VCaP (cell line): ENCODE results near the gene CIC.

Experiments used
- H3K27ac ChIP-seq: fragments of 450-650 bp; 2 replicates; pipeline ENCODE4 v1.5.1; 2017
- TF ChIP-seq, protein P1 (sequence below): fragments of 450-650 bp; conservative IDR thresholded peaks from 2 replicates; pipeline ENCODE4 v1.5.1; 2017; ENCODE audit warnings: mild to moderate bottlenecking, moderate library complexity

CIC gene

DNA sequence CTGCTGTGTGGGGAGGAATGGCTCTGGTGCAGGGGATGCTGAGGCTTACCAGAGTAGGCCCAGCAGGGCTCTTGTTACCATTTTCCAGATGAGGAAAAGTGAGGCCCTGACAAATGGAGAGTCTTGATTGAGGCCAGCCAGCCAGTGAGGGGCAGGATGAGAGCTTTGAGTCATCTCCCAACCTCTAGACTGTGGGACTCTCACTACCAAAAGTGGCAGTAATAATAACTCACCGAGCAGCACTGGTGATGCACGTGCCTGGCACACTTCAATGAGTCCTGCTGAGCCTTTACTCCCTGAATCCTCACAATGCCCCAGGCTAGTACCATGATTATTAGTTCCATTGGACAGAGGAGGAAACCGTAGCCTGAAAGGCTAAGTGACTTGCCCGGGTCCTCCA lies 7.8 kb downstream of the CIC start:
- TF ChIP-seq, protein P1, sequence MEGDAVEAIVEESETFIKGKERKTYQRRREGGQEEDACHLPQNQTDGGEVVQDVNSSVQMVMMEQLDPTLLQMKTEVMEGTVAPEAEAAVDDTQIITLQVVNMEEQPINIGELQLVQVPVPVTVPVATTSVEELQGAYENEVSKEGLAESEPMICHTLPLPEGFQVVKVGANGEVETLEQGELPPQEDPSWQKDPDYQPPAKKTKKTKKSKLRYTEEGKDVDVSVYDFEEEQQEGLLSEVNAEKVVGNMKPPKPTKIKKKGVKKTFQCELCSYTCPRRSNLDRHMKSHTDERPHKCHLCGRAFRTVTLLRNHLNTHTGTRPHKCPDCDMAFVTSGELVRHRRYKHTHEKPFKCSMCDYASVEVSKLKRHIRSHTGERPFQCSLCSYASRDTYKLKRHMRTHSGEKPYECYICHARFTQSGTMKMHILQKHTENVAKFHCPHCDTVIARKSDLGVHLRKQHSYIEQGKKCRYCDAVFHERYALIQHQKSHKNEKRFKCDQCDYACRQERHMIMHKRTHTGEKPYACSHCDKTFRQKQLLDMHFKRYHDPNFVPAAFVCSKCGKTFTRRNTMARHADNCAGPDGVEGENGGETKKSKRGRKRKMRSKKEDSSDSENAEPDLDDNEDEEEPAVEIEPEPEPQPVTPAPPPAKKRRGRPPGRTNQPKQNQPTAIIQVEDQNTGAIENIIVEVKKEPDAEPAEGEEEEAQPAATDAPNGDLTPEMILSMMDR: no peak
- H3K27ac ChIP-seq: no peak overlapping the region

DNA sequence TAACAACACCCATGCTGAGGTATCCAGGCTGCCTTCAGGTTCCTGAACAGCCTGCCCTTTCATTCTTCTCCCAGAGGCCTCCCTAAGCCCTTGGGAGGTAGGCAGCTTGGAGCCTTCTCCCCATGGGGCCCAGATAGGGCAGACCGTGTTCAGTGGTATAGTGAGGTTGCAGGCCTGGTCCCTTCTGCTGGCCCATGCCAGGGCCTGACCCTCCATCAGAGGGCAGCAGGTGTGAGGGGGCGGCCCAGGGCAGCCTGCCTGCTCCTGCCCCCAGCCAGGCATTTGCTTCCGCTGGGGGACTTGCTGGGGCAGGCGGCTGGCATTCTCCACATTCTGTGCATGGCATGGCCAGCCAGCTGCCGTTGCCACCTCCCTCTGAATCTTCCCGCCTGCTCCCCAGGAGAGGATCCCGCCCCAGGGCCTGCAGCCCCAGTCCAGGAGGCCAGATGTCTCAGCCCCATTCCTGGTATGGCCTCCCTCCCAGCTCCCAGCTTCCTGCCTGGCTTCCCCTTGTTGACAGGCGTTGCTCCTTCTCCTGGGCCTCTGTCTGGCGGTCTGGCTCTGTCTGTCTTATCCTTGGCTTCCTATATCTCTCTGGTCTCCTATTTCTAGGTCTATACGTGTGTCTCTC lies 8.9 kb downstream of the CIC start:
- H3K27ac ChIP-seq: no peak overlapping the region; the same call in 1 of the 2 replicates
- TF ChIP-seq, protein P1: no peak

DNA sequence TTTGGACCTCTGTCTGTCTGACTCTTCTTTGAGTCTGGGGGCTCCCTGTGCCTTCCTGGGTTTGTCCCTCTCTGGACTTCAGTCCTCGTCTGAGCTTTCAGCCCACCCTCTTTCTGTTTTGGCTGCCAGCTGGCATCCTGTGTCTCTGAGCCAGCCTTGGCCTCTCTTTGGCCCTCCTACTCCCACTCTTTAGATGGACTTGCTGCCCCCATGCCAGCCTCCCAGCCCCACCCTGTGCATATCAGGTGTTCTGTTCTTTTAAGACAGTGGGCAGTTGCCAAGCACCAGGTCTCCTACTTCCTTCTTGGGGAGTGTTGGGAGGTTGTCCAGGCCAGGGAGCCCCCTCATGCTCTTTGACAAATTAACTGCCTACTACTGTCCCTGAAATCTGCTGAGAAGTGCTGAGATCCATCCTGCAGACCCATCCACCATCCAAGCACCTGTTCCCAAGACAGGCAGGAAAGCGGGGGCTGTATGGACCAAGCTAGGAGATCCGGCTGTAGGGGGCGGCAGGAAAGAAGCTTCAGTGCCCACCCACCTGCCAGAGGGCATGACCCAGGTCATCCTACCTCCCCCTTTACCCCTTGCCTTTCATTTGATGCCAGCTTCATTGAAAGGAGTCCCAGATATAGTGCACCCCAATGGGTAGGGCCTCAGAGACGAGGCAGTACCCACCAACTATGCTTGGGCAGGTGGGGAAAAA lies 9.6 kb downstream of the CIC start:
- peak overlapping the region; percentile 87 for H3K27ac ChIP-seq
- TF ChIP-seq, protein P1: no peak

DNA sequence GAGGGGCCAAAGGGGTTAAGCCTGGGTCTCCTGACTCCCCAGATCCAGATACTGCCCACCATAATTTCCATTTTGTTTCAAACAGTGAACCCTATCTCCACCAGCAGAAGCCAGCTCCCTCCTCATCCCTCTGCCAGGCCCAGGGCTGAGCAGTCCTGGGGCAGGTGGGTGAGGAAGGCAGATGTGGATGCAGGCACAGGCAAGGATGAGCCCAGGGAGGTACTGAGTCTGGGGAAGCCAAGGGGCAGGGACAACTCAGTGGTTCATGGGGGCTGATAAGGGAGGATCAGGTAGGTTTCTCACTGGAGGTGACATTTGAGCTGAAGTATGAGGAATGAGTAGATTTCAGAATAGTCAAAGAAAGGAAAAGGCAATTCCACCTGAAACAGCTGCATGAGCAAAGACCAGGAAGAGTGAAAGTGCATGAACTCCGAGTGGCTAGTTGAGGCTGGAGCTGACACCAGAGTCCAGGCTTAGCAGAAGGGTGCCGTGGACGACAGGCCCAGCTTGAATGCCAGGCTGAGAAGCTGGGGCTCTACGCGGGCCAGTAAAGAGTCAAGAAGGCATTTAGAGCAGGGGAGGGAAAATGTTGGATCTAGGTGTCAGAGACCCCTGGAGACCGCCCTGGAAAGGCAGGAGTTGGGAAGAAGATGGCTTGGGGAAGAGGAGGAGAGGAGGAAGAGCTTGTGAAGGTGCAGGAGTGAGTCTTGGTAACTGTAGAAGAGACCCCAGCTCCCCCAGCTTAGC lies 10.3 kb downstream of the CIC start:
- H3K27ac ChIP-seq: peak overlapping the region; percentile 87
- TF ChIP-seq, protein P1: no peak

DNA sequence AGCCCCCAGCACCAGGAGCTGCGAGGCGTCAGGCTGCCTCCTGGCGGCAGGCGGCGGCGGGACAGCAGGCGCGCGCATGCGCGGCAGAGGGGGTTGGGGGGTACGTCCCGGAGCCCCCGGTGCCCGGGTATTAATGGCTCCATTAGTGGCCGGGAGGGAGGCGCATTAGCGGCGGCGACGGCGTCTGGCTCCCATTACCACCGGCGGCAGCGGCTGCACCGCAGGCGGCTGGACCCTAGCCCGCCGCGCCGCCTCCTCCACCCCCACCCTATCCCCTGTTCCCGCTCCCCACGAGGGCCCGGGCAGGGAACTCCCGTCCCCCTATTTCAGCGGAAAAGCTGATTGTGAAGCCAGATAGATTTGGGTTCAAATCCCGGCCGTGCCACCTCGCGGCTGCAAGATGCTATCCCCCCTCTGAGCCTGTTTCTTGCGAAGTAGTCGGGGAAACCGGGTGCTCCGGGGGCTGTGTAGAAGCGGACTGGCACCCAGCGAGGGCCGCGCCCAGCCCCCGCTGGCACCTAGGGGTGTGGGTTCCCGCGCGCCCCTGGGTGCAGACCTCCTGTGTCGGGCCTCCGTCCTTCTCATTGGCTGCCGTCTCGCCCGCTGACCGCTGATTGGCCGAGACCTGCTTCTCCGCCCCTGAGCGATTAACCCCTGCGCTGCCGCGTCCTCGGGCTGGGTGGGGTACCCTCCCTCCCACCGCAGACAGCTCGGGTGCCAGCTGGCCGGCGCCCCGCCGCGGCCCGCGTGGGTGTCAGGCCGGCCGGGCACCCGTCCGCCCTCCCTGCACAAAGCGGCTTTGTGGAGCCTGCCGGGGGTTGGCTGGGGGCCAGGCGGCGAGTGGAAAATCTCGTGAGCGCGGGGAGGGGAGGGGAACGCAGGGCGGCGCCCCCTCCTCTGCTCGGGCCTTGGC lies 11.1 kb downstream of the CIC start:
- TF ChIP-seq, protein P1: peak; percentile 94
- H3K27ac ChIP-seq: peak overlapping the region; percentile 87

DNA sequence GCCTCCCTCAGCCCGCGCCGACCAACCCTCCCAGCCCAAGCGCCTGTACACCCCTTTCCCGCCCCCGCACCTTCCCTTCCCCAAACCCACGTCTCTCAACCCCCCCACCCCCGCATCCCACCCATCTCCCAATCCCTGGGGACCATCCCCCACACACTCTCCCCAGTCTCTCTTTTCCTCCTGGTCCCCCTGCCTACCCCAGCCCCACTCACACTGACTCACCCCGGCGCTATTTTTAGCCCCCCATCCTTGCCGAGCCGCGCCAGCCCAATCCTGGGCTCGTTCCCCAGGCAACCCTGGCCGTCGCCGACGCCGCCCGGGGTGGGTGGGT lies 11.7 kb downstream of the CIC start:
- H3K27ac ChIP-seq: peak overlapping the region; percentile 87

More for the DNA sequence above, 11.7 kb downstream of the CIC start:
- TF ChIP-seq, protein P1: no peak
